SIG-M5 treated with dmso at 0.1 percent for 504 hours (cell line): ENCODE data around the gene GALNT12.

Experiments
- DNase-seq: peaks from one replicate; lab custom pipeline; 2025; ENCODE audit not compliant: unreplicated experiment; lab: John Stamatoyannopoulos, UW

GALNT12 gene

DNA sequence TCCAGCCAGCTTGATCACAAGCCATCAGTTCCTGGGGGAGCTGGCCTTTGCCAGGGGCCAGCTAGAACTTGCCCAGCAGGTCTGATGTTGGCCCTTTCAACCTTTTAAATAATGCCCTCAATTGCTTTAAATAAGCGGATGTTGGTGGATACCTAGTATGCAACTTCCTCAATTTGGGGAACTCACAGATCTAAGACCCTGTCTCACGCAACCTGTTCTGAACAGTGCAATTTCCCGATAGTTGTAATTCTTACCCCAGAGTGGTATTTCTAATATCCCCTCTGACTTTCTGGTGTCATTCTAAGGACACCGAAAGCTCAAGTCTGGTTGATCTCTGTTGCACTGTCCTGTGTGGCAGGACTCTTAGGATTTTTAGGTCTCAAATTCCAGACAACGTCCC, 23.1 kb downstream of the GALNT12 start:
- DNase-seq = peak; percentile 78

DNA sequence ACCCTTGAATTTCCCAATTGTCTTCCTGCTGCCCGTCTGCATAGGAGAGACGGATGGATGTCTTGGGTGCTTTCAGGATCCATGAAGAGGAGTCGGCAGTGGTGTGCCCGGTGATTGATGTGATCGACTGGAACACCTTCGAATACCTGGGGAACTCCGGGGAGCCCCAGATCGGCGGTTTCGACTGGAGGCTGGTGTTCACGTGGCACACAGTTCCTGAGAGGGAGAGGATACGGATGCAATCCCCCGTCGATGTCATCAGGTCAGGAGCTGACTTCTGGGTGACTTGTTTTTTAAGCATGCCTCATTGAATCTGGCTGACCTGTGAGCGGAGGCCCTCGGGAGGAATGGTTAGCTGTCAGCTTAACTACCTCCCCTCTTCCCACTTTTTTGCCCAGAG, 24.2 kb downstream of the GALNT12 start:
- DNase-seq = no peak

DNA sequence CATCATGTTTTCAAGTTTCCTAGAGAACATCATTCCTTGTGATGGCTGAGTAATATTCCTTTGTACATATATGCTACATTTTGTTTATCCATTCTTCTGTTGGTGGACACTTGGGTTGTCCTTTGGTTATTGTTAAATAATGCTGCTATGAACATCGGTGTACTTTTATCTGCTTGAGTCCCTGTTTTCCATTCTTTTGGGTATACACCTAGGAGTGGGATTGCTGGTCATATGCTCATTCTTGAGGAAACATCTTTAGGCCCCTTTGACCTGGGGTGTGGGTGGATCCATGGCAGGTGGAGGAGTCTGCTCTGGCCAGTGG, 25.3 kb downstream of the GALNT12 start:
- no peak for DNase-seq

DNA sequence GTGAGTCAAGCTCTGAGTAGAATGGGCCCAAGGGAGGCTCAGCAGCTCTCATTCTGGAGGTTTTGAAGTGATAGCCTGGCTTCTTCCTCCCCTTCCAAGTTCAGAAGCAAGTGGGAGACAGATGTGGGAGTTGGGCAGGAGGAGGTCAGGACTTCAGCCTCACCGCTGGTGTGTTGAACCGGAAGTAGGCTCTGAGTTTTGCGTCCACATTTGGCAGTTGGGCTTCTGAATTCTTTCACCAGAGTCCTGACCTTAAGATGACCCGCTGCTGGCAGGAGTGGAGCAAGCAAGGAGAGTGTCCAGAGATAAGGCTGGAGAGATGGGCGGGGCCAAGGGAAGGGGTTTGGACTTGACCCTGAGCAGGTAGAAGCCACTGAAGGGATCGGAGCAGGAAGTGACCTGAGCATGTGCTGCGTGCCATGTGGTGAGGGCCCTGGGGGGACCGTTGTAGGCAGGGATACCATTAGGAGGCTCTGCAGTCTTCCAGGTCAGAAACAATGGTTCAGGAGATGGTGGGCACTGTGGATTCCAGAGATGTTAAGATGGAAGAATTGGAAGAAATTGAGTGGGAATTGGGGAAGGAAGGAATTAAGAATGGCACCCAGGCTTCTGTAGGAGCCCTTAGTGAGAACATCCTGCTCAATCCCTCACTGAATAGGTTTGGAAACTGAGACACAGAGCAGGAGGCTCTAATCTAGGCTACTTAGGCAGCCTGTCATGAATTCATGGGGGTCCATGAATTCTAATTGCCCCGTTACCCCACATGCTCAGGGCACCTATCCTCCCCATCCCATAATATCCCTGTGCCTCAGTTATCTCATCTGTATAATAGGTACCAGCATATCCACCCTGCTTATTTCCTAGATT, 25.9 kb downstream of the GALNT12 start:
- no peak for DNase-seq

DNA sequence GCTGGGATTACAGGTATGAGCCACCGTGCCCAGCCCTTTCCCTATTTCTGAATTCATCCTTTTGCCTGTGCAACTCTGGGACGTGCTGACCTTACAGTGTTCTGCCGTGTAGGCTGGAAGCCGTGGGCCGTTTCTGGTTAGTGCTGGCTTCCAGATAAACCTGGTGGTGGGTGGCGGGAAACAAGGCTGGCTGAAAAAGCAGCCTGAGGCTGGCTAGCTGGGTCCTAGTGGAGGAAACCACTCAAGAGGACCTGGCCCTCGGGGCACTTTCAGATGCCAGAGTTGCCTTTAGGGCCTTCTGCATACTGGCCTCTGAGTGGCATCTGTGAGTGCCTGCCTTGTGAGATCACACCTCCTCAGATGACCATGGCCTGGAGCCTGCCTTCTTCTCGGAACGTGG, 26.9 kb downstream of the GALNT12 start:
- no peak for DNase-seq

DNA sequence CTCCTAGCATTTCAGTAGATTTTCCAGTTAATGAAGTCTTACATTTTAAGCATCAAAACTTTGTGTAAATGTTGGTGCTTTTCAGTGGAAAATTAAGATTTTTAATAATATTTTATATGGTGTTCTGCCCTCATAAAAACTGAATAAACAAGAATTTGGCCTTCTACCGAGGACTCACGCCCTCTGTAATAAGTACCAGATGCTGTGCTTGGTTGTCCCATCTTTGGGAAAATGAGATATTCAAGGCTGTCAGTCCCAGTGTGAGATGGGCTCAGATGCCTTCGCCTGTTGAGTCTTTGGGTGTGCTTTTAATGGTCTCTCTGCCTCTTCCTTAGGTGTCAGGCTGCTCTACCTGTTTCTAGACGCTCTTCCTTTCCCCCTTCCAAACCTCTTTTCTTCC, 28.7 kb downstream of the GALNT12 start:
- DNase-seq = no peak

DNA sequence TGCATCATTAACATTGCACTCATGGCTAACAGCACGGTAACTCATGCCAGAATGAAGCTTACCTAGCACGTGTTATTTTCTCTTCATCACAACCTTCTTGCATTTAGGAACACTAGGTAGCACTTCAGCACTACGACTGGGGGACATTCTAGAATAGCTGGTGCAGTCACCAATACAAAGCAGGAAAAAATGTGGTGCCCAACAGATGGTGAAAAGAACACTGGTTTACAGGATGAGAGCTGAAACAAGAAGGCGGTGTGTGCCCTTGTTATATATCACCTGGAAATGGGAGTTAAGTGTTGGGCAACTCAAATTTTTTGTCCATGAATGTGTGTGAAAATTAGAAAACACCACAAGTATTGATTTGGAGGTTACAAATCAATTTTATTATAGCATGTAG, 30.0 kb downstream of the GALNT12 start:
- no peak for DNase-seq

DNA sequence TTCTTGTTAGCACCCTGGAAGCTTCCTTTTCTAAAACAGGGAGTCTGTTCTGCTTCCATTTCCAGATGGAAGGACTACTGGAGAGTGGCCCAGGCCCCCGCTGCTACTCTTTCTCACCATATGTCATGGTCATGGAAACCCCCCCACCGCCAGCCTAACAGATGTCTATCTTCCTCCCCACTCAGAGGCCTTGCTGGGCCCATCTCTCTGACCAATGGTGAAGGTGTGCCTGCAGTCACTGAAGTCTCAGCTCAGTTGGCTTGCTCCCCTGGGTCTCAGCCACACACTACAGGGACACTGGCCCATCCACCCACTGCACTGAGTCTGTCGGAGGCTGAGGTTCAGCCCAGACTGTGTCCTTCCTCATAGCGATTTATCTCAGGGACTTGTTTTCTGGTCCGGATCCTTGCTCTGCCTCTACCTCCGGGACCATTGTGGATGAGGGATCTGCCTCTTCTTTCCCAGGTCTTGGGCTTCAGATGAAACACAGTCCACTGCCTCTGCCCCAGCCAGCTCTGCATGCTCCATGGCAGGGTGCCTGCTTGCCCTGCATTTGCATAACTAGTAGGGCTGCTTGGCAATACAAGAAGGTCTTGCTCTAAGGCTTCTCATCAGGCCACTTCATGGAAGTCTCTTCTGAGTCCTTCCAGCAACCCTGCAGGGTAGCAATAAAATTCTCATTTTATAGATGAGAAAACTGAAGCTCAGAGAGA, 30.8 kb downstream of the GALNT12 start:
- no peak for DNase-seq

DNA sequence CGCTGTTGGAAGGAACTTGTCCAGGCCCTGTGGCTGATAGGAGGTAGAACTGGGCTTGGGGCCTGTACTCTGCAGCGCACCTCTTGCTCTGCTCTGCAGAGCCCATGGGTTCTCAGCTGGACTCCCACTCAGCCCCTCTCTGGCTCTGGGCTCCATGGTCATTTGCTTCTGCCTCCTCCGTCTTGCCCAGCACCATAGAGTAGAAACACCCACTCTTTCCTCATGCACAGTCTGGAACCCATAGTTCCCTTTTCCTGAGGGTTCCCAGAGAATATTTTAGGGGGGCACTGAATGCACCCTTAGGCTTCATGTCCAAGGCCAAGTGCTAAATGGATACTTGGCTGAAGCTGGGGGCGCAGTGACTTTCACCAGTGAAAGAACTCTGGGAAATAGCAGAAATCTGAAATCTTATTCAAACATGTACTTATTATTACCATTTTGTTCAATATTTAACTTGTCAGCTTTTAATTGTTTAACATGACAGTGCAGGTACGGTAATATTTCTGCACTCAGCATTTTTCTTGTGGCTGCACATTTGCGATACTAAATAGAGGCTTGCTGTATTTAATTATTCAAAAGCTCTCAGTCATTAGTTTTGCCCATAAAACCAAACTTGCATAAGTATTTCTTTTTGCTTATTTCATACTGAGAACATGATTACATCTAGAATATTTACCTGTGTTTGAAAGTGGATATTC, 31.5 kb downstream of the GALNT12 start:
- DNase-seq = no peak

DNA sequence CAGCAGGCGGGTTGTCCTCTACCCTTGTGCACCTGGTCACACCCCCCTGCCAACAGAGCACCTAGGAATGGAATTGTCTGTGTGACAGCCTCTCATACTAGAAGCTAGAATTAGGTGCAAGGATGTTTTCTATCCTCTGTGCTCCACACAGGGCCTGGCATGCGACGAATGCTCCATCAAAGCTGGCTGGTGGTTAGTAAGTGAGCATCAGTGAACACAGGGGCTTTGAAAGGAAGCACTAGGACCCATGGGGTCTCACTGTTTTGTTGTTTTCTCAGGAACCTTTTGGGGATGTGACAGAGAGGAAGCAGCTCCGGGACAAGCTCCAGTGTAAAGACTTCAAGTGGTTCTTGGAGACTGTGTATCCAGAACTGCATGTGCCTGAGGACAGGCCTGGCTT, 32.3 kb downstream of the GALNT12 start:
- DNase-seq = no peak

DNA sequence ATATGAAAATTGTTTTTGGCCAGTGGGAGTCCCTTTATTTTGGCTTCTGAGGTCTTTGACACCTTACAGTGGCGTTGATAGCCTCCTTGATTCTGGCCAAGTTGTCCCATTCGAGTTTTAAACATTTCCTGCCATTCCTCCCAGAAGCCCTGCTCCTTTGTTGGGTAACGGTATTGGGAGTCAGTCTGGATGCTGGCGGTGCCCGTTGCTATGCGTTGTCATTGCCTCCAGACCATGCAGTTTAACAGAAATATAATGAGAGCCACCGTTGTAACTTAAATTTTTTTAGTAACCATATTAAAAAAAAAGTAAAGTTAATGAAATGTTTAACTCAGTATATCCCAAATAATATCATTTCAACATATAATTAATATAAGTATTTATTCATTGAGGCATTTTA, 35.0 kb downstream of the GALNT12 start:
- DNase-seq = no peak

DNA sequence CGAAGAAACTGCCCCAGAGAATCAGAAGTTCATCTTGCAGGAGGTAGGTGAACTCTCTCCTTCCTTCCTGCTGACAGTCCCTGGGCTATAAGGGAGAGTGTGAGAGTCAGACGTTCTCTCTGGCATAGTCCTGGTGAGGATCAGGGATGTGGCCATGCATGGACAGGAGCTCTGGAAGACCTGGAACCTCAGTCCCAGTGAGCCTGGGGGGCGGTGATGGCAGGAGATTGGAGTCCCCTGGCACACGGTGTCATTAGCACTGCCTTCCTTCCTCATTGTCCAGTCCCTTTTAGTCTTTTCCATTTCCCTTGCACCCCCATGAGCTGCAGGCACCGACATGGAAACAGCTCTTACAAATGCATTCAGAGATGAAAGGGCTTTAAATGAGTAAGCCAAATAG, 38.6 kb downstream of the GALNT12 start:
- DNase-seq = no peak

DNA sequence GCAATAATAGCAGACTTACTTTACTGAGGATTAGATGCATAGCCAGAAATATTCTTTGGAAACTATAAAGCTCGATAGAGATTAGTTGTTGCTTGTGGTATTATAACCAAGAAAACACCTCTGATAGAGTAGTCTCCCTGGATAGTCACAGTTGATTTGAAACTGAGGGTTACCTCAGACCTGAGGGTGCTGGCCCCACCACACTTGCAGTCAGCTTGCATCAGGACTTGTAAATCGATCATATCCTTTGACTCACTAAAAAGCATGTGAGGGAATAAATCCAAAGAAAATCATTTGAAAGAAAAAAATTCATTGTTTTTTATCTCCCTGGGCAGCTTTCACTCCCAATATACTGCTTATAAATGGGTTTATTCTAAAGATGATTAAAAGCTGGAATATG, 39.4 kb downstream of the GALNT12 start:
- DNase-seq = no peak

DNA sequence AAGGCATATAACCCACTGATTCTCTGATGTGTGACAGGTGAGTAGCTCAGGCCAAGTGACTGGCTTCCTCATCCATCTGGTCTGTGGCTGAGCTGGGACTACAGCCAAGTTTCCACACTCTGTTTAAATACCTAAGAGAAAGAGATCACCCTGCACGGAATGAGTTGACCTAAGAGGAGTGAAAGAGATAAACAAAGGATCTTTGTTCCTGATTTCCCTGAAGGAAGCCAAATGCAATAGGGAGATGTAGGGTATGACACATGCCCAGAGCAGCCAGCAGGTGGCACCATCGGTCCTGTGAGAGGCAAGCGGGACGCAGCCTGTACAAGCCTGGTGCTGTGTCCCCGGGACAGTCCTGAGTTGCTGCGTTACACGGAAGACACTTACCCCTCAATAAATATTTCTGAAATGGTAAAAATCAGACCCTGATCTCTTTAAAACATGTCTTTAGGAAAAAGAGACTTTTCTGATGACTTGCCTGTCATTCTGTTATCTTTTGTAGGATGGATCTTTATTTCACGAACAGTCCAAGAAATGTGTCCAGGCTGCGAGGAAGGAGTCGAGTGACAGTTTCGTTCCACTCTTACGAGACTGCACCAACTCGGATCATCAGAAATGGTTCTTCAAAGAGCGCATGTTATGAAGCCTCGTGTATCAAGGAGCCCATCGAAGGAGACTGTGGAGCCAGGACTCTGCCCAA, 41.1 kb downstream of the GALNT12 start:
- peak; percentile 79 for DNase-seq

DNA sequence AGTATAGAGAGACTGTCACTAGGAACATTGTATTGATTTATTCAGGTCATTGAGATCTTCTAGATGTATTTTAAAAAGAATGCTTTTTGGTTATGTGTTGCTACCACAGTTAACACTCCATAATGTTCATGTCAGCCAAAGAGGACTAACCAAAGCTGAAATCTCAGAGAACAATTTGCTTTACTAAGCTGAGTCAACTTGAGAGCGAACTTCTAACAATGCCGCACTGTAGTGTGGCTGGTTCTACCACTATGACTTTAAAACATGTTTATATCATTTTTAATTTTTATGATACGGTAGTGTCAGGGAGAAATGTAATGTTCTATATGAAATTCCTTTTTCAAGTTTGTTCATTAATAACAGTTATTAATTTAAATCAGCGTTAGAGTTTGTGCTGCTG, 42.1 kb downstream of the GALNT12 start:
- DNase-seq = no peak

DNA sequence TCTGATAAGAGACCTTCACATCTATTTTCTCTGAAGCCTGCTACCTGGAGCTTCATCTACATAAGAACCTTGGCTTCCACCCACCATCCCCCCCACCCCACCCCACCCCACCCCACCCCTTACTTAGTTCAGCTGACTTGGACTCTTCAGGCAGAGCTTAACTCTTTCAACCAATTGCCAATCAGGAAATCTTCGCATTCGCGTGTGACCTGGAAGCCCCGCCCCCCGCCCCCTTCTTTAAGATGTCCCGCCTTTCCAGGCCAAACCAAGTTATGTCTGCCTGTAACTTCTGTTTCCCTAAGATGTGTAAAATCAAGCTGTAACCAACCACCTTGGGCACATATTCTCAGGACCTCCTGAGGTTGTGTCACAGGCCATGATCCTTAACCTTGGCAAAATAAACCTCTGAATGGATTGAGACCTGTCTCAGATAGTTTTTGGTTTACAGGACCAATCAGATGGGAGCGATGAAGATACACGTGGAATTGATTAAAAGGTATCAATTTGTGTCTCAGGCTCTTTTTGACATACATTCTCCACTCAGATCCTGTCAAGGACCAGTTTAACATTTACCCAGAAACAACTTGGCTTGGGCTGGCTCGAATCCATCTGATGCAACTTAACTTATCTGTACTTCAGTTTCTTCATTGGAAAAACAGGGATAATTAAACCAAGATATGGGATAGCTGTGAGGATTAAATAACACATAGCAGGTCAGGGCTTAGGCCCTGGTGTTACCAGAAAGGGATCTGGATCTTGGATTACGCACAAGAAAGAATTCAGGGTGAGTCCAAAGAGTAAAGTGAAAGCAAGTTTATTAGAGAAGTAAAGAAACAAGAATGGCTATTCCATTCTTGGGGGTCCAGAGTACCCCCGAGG, 43.6 kb downstream of the GALNT12 start:
- DNase-seq = no peak

DNA sequence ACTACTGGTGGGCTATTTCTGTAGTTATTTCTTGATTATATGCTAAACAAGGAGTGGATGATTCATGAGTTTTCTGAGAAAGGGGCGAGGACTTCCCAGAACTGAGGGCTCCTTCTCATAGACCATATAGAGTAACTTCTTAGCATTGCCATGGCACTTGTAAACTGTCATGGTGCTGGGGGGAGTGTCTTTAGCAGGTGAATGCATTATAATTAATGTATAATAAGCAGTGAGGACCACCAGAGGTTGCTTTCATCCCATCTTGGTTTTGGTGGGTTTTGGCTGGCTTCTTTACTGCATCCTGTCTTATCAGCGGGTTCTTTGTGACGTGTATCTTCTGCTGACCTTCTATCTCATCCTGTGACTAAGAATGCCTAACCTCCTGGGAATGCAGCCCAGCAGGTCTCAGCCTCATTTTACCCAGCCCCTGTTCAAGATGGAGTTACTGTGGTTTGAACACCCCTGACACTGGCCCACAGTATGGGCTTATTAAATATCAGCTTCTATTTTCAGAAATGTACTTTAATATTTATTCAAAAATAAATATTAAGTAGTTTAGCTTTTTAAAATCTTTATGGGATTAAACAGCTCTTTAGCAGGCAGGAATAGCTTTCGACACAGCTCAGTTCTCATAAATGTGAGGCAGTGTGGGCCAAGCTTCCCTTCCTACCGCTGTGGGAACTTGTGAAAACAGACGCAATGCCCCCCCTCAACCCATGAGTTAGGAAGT, 44.4 kb downstream of the GALNT12 start:
- DNase-seq = no peak

DNA sequence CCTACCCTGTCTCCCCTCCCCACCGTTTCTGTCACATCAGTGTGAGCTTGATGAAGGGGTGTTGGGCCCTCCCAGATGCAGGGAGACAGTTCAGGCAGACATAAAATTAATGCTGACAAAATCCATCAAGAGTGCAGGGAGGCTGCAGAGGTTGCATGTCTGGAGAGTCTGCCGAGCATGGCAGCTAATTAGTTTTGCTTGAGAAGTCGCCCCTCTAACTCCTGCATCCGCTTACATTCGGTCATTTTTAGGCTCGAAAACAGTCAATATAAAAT, 44.9 kb downstream of the GALNT12 start:
- no peak for DNase-seq

DNA sequence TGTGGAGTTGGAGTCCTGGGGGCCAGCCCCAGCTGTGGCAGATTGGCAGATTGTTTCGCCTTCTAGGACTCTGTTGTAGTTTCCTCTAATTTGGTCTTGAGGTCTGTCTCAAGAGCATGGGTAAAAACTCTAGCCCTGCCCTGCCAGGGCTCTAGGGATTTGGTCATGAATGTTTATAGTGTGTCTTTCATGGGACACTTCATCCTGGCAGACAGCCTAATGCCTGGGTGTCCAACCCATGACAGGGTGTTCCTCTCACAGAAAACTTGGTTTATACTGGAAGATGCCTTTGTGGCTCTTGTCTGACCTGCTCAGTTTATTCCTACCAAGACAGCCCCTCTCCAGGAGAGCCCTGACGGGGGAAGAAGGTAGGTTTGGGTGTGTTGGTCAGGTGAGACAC, 45.5 kb downstream of the GALNT12 start:
- DNase-seq = no peak

DNA sequence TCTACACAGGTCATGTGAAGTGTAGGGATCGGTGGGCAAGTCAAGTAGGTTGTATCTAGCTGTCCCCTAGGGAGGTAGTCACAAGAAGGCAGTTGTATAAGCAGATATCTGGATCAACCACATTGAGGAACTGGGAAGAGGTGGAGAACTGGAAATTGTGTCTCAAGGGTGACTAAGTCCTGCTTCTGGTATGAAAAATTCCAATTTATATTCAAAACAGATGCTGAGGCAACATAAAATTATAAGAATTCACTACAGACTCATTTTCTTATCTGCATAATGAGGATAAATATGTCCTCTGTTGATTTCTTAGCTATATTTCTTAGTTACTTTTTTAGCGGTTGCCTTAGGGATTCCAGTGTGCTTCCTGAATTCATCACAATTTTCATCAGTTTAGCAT, 46.8 kb downstream of the GALNT12 start:
- DNase-seq = no peak
